CD14-positive monocyte (primary cell): ENCODE results near the gene GABBR2. TPM values are rescaled to one million over a fixed set of nuclear protein-coding genes. Genes with fewer than 3 reads are reported as not detected.
A peak's percentile ranks its signal among the peaks of the same experiment; 100 is the strongest.

Experiments
- DNase-seq, 3 donors: peaks; one replicate each; pipeline ENCODE4 v3.0.0-alpha.2; 2011 to 2022
- H2AFZ ChIP-seq: 2 replicates; pipeline ENCODE4 v1.6.0; 2012; ENCODE audit warnings: mild to moderate bottlenecking, low read depth, low read length, inconsistent platforms; ENCODE audit not compliant: insufficient read depth, poor library complexity, severe bottlenecking
- H3K27ac ChIP-seq, 2 donors: 1 replicate in 1 of 2; 2 replicates in 1 of 2; pipeline ENCODE4 v1.5.1; 2012 to 2013; ENCODE audit warnings: low read length in 2 of 2, control low read depth in 1 of 2, inconsistent platforms in 1 of 2, low read depth in 1 of 2, mild to moderate bottlenecking in 1 of 2
- H3K27me3 ChIP-seq, 2 donors: one replicate each; pipeline versions ENCODE4 v1.6.0 to v1.6.1; 2011 to 2013; ENCODE audit warnings: low read length in 2 of 2; ENCODE audit not compliant: control insufficient read depth in 2 of 2, insufficient read depth in 2 of 2
- H3K36me3 ChIP-seq, 2 donors: replicated peaks in 1 of 2; 1 replicate in 1 of 2; 2 replicates in 1 of 2; pipeline versions ENCODE4 v1.5.1 to v1.6.1; 2012 to 2013; ENCODE audit warnings: low read length in 2 of 2, control low read depth in 1 of 2, inconsistent platforms in 1 of 2, mild to moderate bottlenecking in 1 of 2; ENCODE audit not compliant: insufficient read depth in 2 of 2, control insufficient read depth in 1 of 2
- H3K4me1 ChIP-seq, 2 donors: 1 replicate in 1 of 2; 2 replicates in 1 of 2; pipeline versions ENCODE4 v1.5.1 to v1.6.1; 2012 to 2013; ENCODE audit warnings: low read length in 2 of 2, control low read depth in 1 of 2, inconsistent platforms in 1 of 2, mild to moderate bottlenecking in 1 of 2, moderate library complexity in 1 of 2; ENCODE audit not compliant: insufficient read depth in 2 of 2, control insufficient read depth in 1 of 2
- H3K4me2 ChIP-seq: replicated peaks from 2 replicates; pipeline ENCODE3; 2012; ENCODE audit warnings: low read length, moderate library complexity, mild to moderate bottlenecking; ENCODE audit not compliant: poor library complexity, severe bottlenecking; ENCODE audit errors: extremely low read depth
- H3K4me3 ChIP-seq, 3 experiments: fragments of 200-600 bp in 1 of 3; sonication (generic) in 1 of 3; replicated peaks in 1 of 3; 1 replicate in 2 of 3; 2 replicates in 1 of 3; pipeline ENCODE4 v1.5.1; 2011 to 2013; ENCODE audit warnings: low read length in 3 of 3, mild to moderate bottlenecking in 3 of 3, control low read depth in 2 of 3, low read depth in 2 of 3, inconsistent platforms in 1 of 3, moderate library complexity in 1 of 3
- H3K79me2 ChIP-seq: 2 replicates; pipeline ENCODE4 v1.6.0; 2012; ENCODE audit warnings: mild to moderate bottlenecking, control low read depth, inconsistent platforms, low read length, moderate library complexity; ENCODE audit not compliant: insufficient read depth
- H3K9ac ChIP-seq: 2 replicates; pipeline ENCODE4 v1.6.0; 2017; ENCODE audit warnings: low read length, mild to moderate bottlenecking; ENCODE audit not compliant: insufficient read depth, poor library complexity, severe bottlenecking
- H3K9me3 ChIP-seq, 2 donors: replicated peaks in 1 of 2; 1 replicate in 1 of 2; 2 replicates in 1 of 2; pipeline versions ENCODE4 v1.5.1 to v1.6.1; 2012 to 2013; ENCODE audit warnings: low read length in 2 of 2, control low read depth in 1 of 2; ENCODE audit not compliant: control insufficient read depth in 1 of 2, insufficient read depth in 1 of 2
- H4K20me1 ChIP-seq: 2 replicates; pipeline ENCODE4 v1.6.0; 2012; ENCODE audit warnings: mild to moderate bottlenecking, low read length, control low read depth, moderate library complexity; ENCODE audit not compliant: insufficient read depth
- H3K27ac Mint-ChIP-seq, 7 donors: one replicate each; pipeline ENCODE4 v1.8.0; 2020; ENCODE audit warnings: mild to moderate bottlenecking in 7 of 7, mixed read lengths in 7 of 7, moderate library complexity in 6 of 7, inconsistent platforms in 2 of 7
- H3K27me3 Mint-ChIP-seq, 3 donors: one replicate each; pipeline ENCODE4 v1.8.0; 2021 to 2022; ENCODE audit warnings: low read depth in 3 of 3, mild to moderate bottlenecking in 3 of 3, mixed read lengths in 3 of 3, moderate library complexity in 3 of 3, inconsistent platforms in 1 of 3
- H3K36me3 Mint-ChIP-seq, 2 donors: one replicate each; pipeline ENCODE4 v1.8.0; 2020; ENCODE audit warnings: mixed read lengths in 2 of 2, inconsistent platforms in 1 of 2, mild to moderate bottlenecking in 1 of 2
- H3K4me1 Mint-ChIP-seq: one replicate; pipeline ENCODE4 v1.8.0; 2020; ENCODE audit warnings: mild to moderate bottlenecking, mixed read lengths
- H3K4me3 Mint-ChIP-seq, 2 donors: one replicate each; pipeline ENCODE4 v1.8.0; 2020; ENCODE audit warnings: mild to moderate bottlenecking in 2 of 2, mixed read lengths in 2 of 2, moderate library complexity in 1 of 2
- H3K9me3 Mint-ChIP-seq, 7 donors: one replicate each; pipeline ENCODE4 v1.8.0; 2020 to 2022; ENCODE audit warnings: mixed read lengths in 7 of 7, mild to moderate bottlenecking in 6 of 7, moderate library complexity in 6 of 7, inconsistent platforms in 2 of 7
- CTCF ChIP-seq: fragments of 200-600 bp; IDR thresholded peaks from one replicate; pipeline ENCODE4 v1.8.0; 2022; ENCODE audit warnings: antibody characterized with exemption, mild to moderate bottlenecking
- WGBS: methylation state at CpG from one replicate; pipeline ENCODE4 v1.1.5; 2013; ENCODE audit warnings: missing lambda C conversion rate; ENCODE audit not compliant: insufficient coverage; 5-methylcytosine and 5-hydroxymethylcytosine counted together
- intact Hi-C, 2 donors: fragments of 100-400 bp; cut with micrococcal nuclease; formaldehyde crosslinking; loops; one replicate each; pipeline versions ENCODE4 v1.15.0 to v1.15.1; 2023
- polyA plus RNA-seq, 3 donors: library from polyadenylated mRNA; depleted of rRNA in 1 of 3; unstranded in 2 of 3; stranded (reverse) in 1 of 3; fragments of 300-500 nt in 2 of 3; fragments of >200 nt in 1 of 3; fragmentation: Illumina TruSeq in 2 of 3; gene quantifications; 1 replicate in 2 of 3; 2 replicates in 1 of 3; pipeline ENCODE4 v1.2.3, GENCODE V29; 2012 to 2021

GABBR2 gene
- polyA plus RNA-seq, 3 donors: not detected

- Histone ChIP-seq H3K36me3 (peaks cover 0 to 14% of the 10 kb centered on the region in 2 donors), H3K79me2 (peaks cover 66% of the 10 kb centered on the region), H2AFZ (peak overlapping the region; percentile 96), H3K4me3 (peak overlapping the region; percentile 57 to 98 (median 86)), H3K27ac (peak overlapping the region; percentile 93 to 96), H4K20me1 (peaks cover 3% of the 10 kb centered on the region), H3K4me2 (peak overlapping the region; percentile 93), H3K9ac (peak overlapping the region; percentile 86), H3K9me3 (no peaks in the 10 kb centered on the region), H3K27me3 (no peaks in the 10 kb centered on the region), H3K4me1 (peaks cover 56 to 58% of the 10 kb centered on the region in 2 donors)
- DNase-seq: peak in 1 of 3 donors; percentile 33
- H3K4me1 Mint-ChIP-seq: peaks cover 55% of the 10 kb centered on the region
- intact Hi-C loops: loop anchor here (5.0 to 10.0 kb wide), 5 partner anchors 130 to 333 kb away; partner anchors contain the start of genes TRMO (in 2 of the 2), NANS (in 1 of the 2) and TRIM14 (in 1 of the 2)
- peaks cover 0 to under 1% (median 0%) of the 10 kb centered on the region in 3 donors for H3K27me3 Mint-ChIP-seq
- no peaks in the 10 kb centered on the region for H3K9me3 Mint-ChIP-seq
- 0% methylated on average over 33 of the region's 36 CpGs for whole genome bisulfite sequencing
- peak overlapping the region; percentile 88 to 99 (median 96) for H3K27ac Mint-ChIP-seq
- H3K4me3 Mint-ChIP-seq: peak overlapping the region; percentile 95 to 98
- peaks cover 22 to 28% of the 10 kb centered on the region in 2 donors for H3K36me3 Mint-ChIP-seq
- no peak for TF ChIP-seq CTCF
Observed at GRCh38 chr9:98255061-98255577, 453.6 kb downstream of the GABBR2 start.

- H3K4me1 Mint-ChIP-seq: peaks cover 60% of the 10 kb centered on the region
- H3K27ac Mint-ChIP-seq: peak overlapping the region; percentile 88 to 99 (median 96)
- Histone ChIP-seq H3K4me3 (peak overlapping the region; percentile 57 to 98 (median 86)), H3K27ac (peak overlapping the region; percentile 93 to 96), H3K9ac (peak overlapping the region; percentile 86), H3K79me2 (peaks cover 72% of the 10 kb centered on the region), H3K4me1 (peaks cover 63 to 64% of the 10 kb centered on the region in 2 donors), H3K4me2 (peak overlapping the region; percentile 93), H3K9me3 (no peaks in the 10 kb centered on the region), H4K20me1 (peaks cover 3% of the 10 kb centered on the region), H3K36me3 (peaks cover 0 to 21% of the 10 kb centered on the region in 2 donors), H3K27me3 (no peaks in the 10 kb centered on the region), H2AFZ (peak overlapping the region; percentile 96)
- peaks cover 0 to 2% (median 0%) of the 10 kb centered on the region in 3 donors for H3K27me3 Mint-ChIP-seq
- H3K9me3 Mint-ChIP-seq: no peaks in the 10 kb centered on the region
- DNase-seq: peak in 2 of 3 donors; percentile 30 to 37
- H3K4me3 Mint-ChIP-seq: peak overlapping the region; percentile 95 to 98
- intact Hi-C loops: loop anchor here (5.0 to 10.0 kb wide), 7 partner anchors 130 to 863 kb away; partner anchors contain the start of genes TRMO (in 2 of the 2), NANS (in 1 of the 2) and TRIM14 (in 1 of the 2)
- H3K36me3 Mint-ChIP-seq: peaks cover 27 to 34% of the 10 kb centered on the region in 2 donors
- TF ChIP-seq CTCF: no peak
- 60% methylated on average over 1 of the region's 5 CpGs for WGBS
Observed at GRCh38 chr9:98254228-98255060, 454.3 kb downstream of the GABBR2 start.
